Hematopoietic multipotent progenitor cell treated with erythropoietin and hydrocortisone succinate and interleukin-3 and kit ligand, for 6 days (in vitro differentiated cells): ENCODE data around the gene GABRR1.
"Not testable (repeated sequence)": the region's sequence is repeated elsewhere in the genome, so short reads cannot be mapped to it uniquely, and the experiment has no call there.

Experiments
- DNase-seq: peaks from one replicate; pipeline ENCODE4 v3.0.0-alpha.2; 2015

GABRR1 gene

GRCh38 chr6:89217299-89217910 is at the start of gene GABRR1:
Gene GABRR1, minus strand, starts transcription at chr6:89217358. Its CDS starts 36 bp downstream, at chr6:89217322.
- DNase-seq = no peak

GRCh38 chr6:89264296-89264695 is 47.1 kb upstream of the GABRR1 start:
- no peak for DNase-seq

- peak; percentile 96 for DNase-seq
Measured at GRCh38 chr6:89260832-89261231, 43.7 kb upstream of the GABRR1 start.

- peak; percentile 66 for DNase-seq
Measured at GRCh38 chr6:89260310-89260709, 43.2 kb upstream of the GABRR1 start.

GRCh38 chr6:89258912-89259311 is 41.8 kb upstream of the GABRR1 start:
- no peak for DNase-seq

GRCh38 chr6:89257781-89258180 is 40.6 kb upstream of the GABRR1 start:
- no peak for DNase-seq

GRCh38 chr6:89257346-89257745 is 40.2 kb upstream of the GABRR1 start:
- DNase-seq = no peak

GRCh38 chr6:89255417-89255816 is 38.3 kb upstream of the GABRR1 start:
- DNase-seq = no peak

GRCh38 chr6:89254569-89254968 is 37.4 kb upstream of the GABRR1 start:
- DNase-seq = no peak

GRCh38 chr6:89252907-89253306 is 35.7 kb upstream of the GABRR1 start:
- DNase-seq = no peak

- DNase-seq = no peak
Measured at GRCh38 chr6:89251976-89252375, 34.8 kb upstream of the GABRR1 start.

GRCh38 chr6:89251170-89251569 is 34.0 kb upstream of the GABRR1 start:
- no peak for DNase-seq

GRCh38 chr6:89250239-89250638 is 33.1 kb upstream of the GABRR1 start:
- no peak for DNase-seq

GRCh38 chr6:89244241-89244985 is 27.3 kb upstream of the GABRR1 start:
- no peak for DNase-seq

GRCh38 chr6:89243331-89243629 is 26.1 kb upstream of the GABRR1 start:
- DNase-seq = no peak

GRCh38 chr6:89242574-89243330 is 25.6 kb upstream of the GABRR1 start:
- DNase-seq = peak; percentile 75

GRCh38 chr6:89239338-89239737 is 22.2 kb upstream of the GABRR1 start:
- peak; percentile 62 for DNase-seq

GRCh38 chr6:89237158-89237557 is 20.0 kb upstream of the GABRR1 start:
- DNase-seq = no peak

GRCh38 chr6:89233605-89234004 is 16.4 kb upstream of the GABRR1 start:
- DNase-seq = not testable (repeated sequence)

- no peak for DNase-seq
Measured at GRCh38 chr6:89222712-89223039, 5.5 kb upstream of the GABRR1 start.

- DNase-seq = peak; percentile 17
Measured at GRCh38 chr6:89221971-89222711, 5.0 kb upstream of the GABRR1 start.

GRCh38 chr6:89221129-89221528 is 4.0 kb upstream of the GABRR1 start:
- DNase-seq = no peak

GRCh38 chr6:89216411-89216810 is 747 bp downstream of the GABRR1 start:
- DNase-seq = no peak

GRCh38 chr6:89215391-89215790 is 1.8 kb downstream of the GABRR1 start:
- no peak for DNase-seq
